Activated T-helper 17 cell treated with anti-CD3 and anti-CD28 coated beads, Interleukin-2, amount 50 U/mL, for 72 hours (primary cell): Measurements from ENCODE around the gene LAIR2. TPM values are rescaled to one million over a fixed set of nuclear protein-coding genes. Genes with fewer than 3 reads are reported as not detected.
"Not testable (repeated sequence)": the region's sequence is repeated elsewhere in the genome, so short reads cannot be mapped to it uniquely, and the experiment has no call there.

Source experiments
- ATAC-seq: fragments of 150-1000 bp; cut with Tn5 transposase; replicated peaks from 2 replicates; pipeline ENCODE4 v1.10.0; 2021; ENCODE audit warnings: mild to moderate bottlenecking, moderate library complexity
- H3K27ac Mint-ChIP-seq: one replicate; pipeline ENCODE4 v1.8.0; 2022; ENCODE audit warnings: mixed read lengths
- H3K27me3 Mint-ChIP-seq: one replicate; pipeline ENCODE4 v1.8.0; 2022; ENCODE audit warnings: mixed read lengths
- H3K36me3 Mint-ChIP-seq: one replicate; pipeline ENCODE4 v1.8.0; 2022; ENCODE audit warnings: low read depth, mild to moderate bottlenecking, mixed read lengths
- H3K4me1 Mint-ChIP-seq: one replicate; pipeline ENCODE4 v1.8.0; 2022; ENCODE audit warnings: mixed read lengths
- H3K4me3 Mint-ChIP-seq: one replicate; pipeline ENCODE4 v1.8.0; 2022; ENCODE audit warnings: mild to moderate bottlenecking, mixed read lengths
- H3K9me3 Mint-ChIP-seq: one replicate; pipeline ENCODE4 v1.8.0; 2022; ENCODE audit warnings: mixed read lengths
- total RNA-seq, 2 donors: library from RNA; stranded (reverse); gene quantifications; one replicate each; pipeline ENCODE4 v1.2.3, GENCODE V29; 2022

LAIR2 gene
- total RNA-seq, 2 donors from 2014 or later: 0.66 TPM; not detected in 1

- Mint-ChIP-seq H3K27ac (no peak overlapping the region), H3K9me3 (no peaks in the 10 kb centered on the region), H3K27me3 (peaks cover 41% of the 10 kb centered on the region), H3K36me3 (no peaks in the 10 kb centered on the region), H3K4me1 (no peaks in the 10 kb centered on the region), H3K4me3 (no peak overlapping the region)
- no peak for ATAC-seq
Observed at GRCh38 chr19:54473892-54474372, 28.7 kb upstream of the LAIR2 start.

GRCh38 chr19:54475706-54476105, 26.9 kb upstream of the LAIR2 start:
- ATAC-seq: no peak
- H3K4me1 Mint-ChIP-seq: no peaks in the 10 kb centered on the region
- H3K27me3 Mint-ChIP-seq: peaks cover 26% of the 10 kb centered on the region
- H3K36me3 Mint-ChIP-seq: no peaks in the 10 kb centered on the region
- no peak overlapping the region for H3K27ac Mint-ChIP-seq
- no peak overlapping the region for H3K4me3 Mint-ChIP-seq
- H3K9me3 Mint-ChIP-seq: no peaks in the 10 kb centered on the region

GRCh38 chr19:54477650-54478049, 25.0 kb upstream of the LAIR2 start:
- H3K4me1 Mint-ChIP-seq: peaks cover 5% of the 10 kb centered on the region
- H3K27me3 Mint-ChIP-seq: peaks cover 33% of the 10 kb centered on the region
- no peak overlapping the region for H3K4me3 Mint-ChIP-seq
- H3K36me3 Mint-ChIP-seq: no peaks in the 10 kb centered on the region
- no peaks in the 10 kb centered on the region for H3K9me3 Mint-ChIP-seq
- no peak overlapping the region for H3K27ac Mint-ChIP-seq
- ATAC-seq: no peak

- peak; percentile 48 for ATAC-seq
- Mint-ChIP-seq H3K9me3 (no peaks in the 10 kb centered on the region), H3K4me1 (peaks cover 5% of the 10 kb centered on the region), H3K4me3 (no peak overlapping the region), H3K27me3 (peaks cover 28% of the 10 kb centered on the region), H3K36me3 (no peaks in the 10 kb centered on the region), H3K27ac (no peak overlapping the region)
Observed at GRCh38 chr19:54478677-54479266, 23.9 kb upstream of the LAIR2 start.

- Mint-ChIP-seq H3K9me3 (no peaks in the 10 kb centered on the region), H3K4me1 (peaks cover 5% of the 10 kb centered on the region), H3K27me3 (peaks cover 32% of the 10 kb centered on the region), H3K27ac (no peak overlapping the region), H3K4me3 (no peak overlapping the region), H3K36me3 (no peaks in the 10 kb centered on the region)
- ATAC-seq: no peak
Observed at GRCh38 chr19:54480051-54480450, 22.6 kb upstream of the LAIR2 start.

GRCh38 chr19:54481326-54481930, 21.2 kb upstream of the LAIR2 start:
- Mint-ChIP-seq H3K9me3 (no peaks in the 10 kb centered on the region), H3K4me1 (peaks cover 5% of the 10 kb centered on the region), H3K4me3 (no peak overlapping the region), H3K36me3 (no peaks in the 10 kb centered on the region), H3K27me3 (peaks cover 34% of the 10 kb centered on the region), H3K27ac (no peak overlapping the region)
- no peak for ATAC-seq

- H3K36me3 Mint-ChIP-seq: no peaks in the 10 kb centered on the region
- H3K27ac Mint-ChIP-seq: no peak overlapping the region
- H3K9me3 Mint-ChIP-seq: no peaks in the 10 kb centered on the region
- H3K4me1 Mint-ChIP-seq: peaks cover 5% of the 10 kb centered on the region
- H3K27me3 Mint-ChIP-seq: peaks cover 25% of the 10 kb centered on the region
- no peak for ATAC-seq
- no peak overlapping the region for H3K4me3 Mint-ChIP-seq
Observed at GRCh38 chr19:54482889-54483288, 19.7 kb upstream of the LAIR2 start.

- no peak for ATAC-seq
Observed at GRCh38 chr19:54484451-54484850, 18.2 kb upstream of the LAIR2 start.

GRCh38 chr19:54485851-54486250, 16.8 kb upstream of the LAIR2 start:
- no peaks in the 10 kb centered on the region for H3K36me3 Mint-ChIP-seq
- ATAC-seq: no peak
- H3K4me1 Mint-ChIP-seq: peaks cover 5% of the 10 kb centered on the region
- peaks cover 20% of the 10 kb centered on the region for H3K27me3 Mint-ChIP-seq
- H3K9me3 Mint-ChIP-seq: no peaks in the 10 kb centered on the region
- H3K27ac Mint-ChIP-seq: no peak overlapping the region
- H3K4me3 Mint-ChIP-seq: no peak overlapping the region

More at GRCh38 chr19:54484451-54484850, 18.2 kb upstream of the LAIR2 start:
- Mint-ChIP-seq H3K9me3 (no peaks in the 10 kb centered on the region), H3K36me3 (no peaks in the 10 kb centered on the region), H3K27ac (no peak overlapping the region), H3K4me3 (no peak overlapping the region), H3K4me1 (peaks cover 5% of the 10 kb centered on the region), H3K27me3 (peaks cover 20% of the 10 kb centered on the region)

GRCh38 chr19:54489341-54489740, 13.3 kb upstream of the LAIR2 start:
- H3K4me3 Mint-ChIP-seq: no peak overlapping the region
- H3K36me3 Mint-ChIP-seq: no peaks in the 10 kb centered on the region
- ATAC-seq: no peak
- no peak overlapping the region for H3K27ac Mint-ChIP-seq
- H3K27me3 Mint-ChIP-seq: peaks cover 16% of the 10 kb centered on the region
- H3K4me1 Mint-ChIP-seq: no peaks in the 10 kb centered on the region
- no peaks in the 10 kb centered on the region for H3K9me3 Mint-ChIP-seq

- H3K27me3 Mint-ChIP-seq: peaks cover 14% of the 10 kb centered on the region
- no peak for ATAC-seq
- no peaks in the 10 kb centered on the region for H3K36me3 Mint-ChIP-seq
- H3K27ac Mint-ChIP-seq: no peak overlapping the region
- no peaks in the 10 kb centered on the region for H3K4me1 Mint-ChIP-seq
- no peaks in the 10 kb centered on the region for H3K9me3 Mint-ChIP-seq
- H3K4me3 Mint-ChIP-seq: no peak overlapping the region
Observed at GRCh38 chr19:54489766-54490165, 12.9 kb upstream of the LAIR2 start.

GRCh38 chr19:54492568-54492967, 10.1 kb upstream of the LAIR2 start:
- Mint-ChIP-seq H3K27me3 (peaks cover 15% of the 10 kb centered on the region), H3K27ac (no peak overlapping the region), H3K9me3 (peaks cover 3% of the 10 kb centered on the region), H3K36me3 (no peaks in the 10 kb centered on the region), H3K4me3 (no peak overlapping the region), H3K4me1 (peaks cover 2% of the 10 kb centered on the region)
- ATAC-seq: no peak

- H3K4me3 Mint-ChIP-seq, H3K4me1 Mint-ChIP-seq: not testable (repeated sequence)
- peaks cover 15% of the 10 kb centered on the region for H3K27me3 Mint-ChIP-seq
Observed at GRCh38 chr19:54493056-54493455, 9.6 kb upstream of the LAIR2 start.

GRCh38 chr19:54493967-54494585, 8.6 kb upstream of the LAIR2 start:
- no peak overlapping the region for H3K4me3 Mint-ChIP-seq
- ATAC-seq: no peak
- H3K4me1 Mint-ChIP-seq: peaks cover 5% of the 10 kb centered on the region
- peaks cover 3% of the 10 kb centered on the region for H3K9me3 Mint-ChIP-seq
- H3K36me3 Mint-ChIP-seq: no peaks in the 10 kb centered on the region
- peaks cover 15% of the 10 kb centered on the region for H3K27me3 Mint-ChIP-seq
- no peak overlapping the region for H3K27ac Mint-ChIP-seq

More at GRCh38 chr19:54493056-54493455, 9.6 kb upstream of the LAIR2 start:
- H3K27ac Mint-ChIP-seq, H3K36me3 Mint-ChIP-seq, H3K9me3 Mint-ChIP-seq, ATAC-seq: not testable (repeated sequence)

- peaks cover 18% of the 10 kb centered on the region for H3K27me3 Mint-ChIP-seq
- H3K4me1 Mint-ChIP-seq, H3K4me3 Mint-ChIP-seq, H3K36me3 Mint-ChIP-seq, H3K27ac Mint-ChIP-seq, H3K9me3 Mint-ChIP-seq, ATAC-seq: not testable (repeated sequence)
Observed at GRCh38 chr19:54495284-54495683, 7.3 kb upstream of the LAIR2 start.
